Panc1 (cell line): Measurements from ENCODE around the gene DCXR. TPM values are rescaled to one million over a fixed set of nuclear protein-coding genes. Genes with fewer than 3 reads are reported as not detected.

Source experiments
- ATAC-seq: fragments of 200-7000 bp; cut with Tn5 transposase; 2 replicates; pipeline ENCODE4 v1.9.1; 2020; ENCODE audit warnings: mild to moderate bottlenecking, moderate library complexity
- BruUV-seq: library from RNA; stranded (reverse); fragments of 400-500 nt; replicated peaks from 2 replicates; lab custom pipeline; 2021; lab: Mats Ljungman, UMichigan
- CTCF ChIA-PET: fragments of 300-600 bp; sonication (Branson Sonifier 250); formaldehyde crosslinking; loops from one replicate; lab custom pipeline; 2022; ENCODE audit warnings: antibody characterized with exemption; lab: Charles Lee
- POLR2A ChIA-PET: fragments of 300-600 bp; sonication (Branson Sonifier 250); formaldehyde crosslinking; loops from one replicate; lab custom pipeline; 2022; ENCODE audit warnings: antibody characterized with exemption; lab: Charles Lee
- DNase-seq: peaks from one replicate; pipeline ENCODE4 v3.0.0-alpha.2; 2010; ENCODE audit warnings: low read depth, low spot score
- H3K27ac ChIP-seq: 2 replicates; pipeline ENCODE4 v1.5.1; 2011; ENCODE audit warnings: mild to moderate bottlenecking, low read length, inconsistent platforms
- H3K27me3 ChIP-seq: fragments of 200-500 bp; sonication (Bioruptor generic); 2 replicates; pipeline ENCODE4 v1.6.0; 2014; ENCODE audit warnings: low read length, inconsistent platforms; ENCODE audit not compliant: control insufficient read depth, insufficient read depth
- H3K36me3 ChIP-seq: fragments of 200-500 bp; sonication (Bioruptor generic); 2 replicates; pipeline ENCODE4 v1.5.1; 2014; ENCODE audit warnings: inconsistent platforms, mild to moderate bottlenecking, low read length, moderate library complexity; ENCODE audit not compliant: control insufficient read depth, insufficient read depth
- H3K4me1 ChIP-seq: 2 replicates; pipeline ENCODE4 v1.5.1; 2011; ENCODE audit warnings: inconsistent platforms, mild to moderate bottlenecking, low read length, moderate library complexity; ENCODE audit not compliant: control insufficient read depth, insufficient read depth
- H3K4me3 ChIP-seq, 2 experiments: 2 replicates each; pipeline ENCODE4 v1.5.1; 2011 to 2012; ENCODE audit warnings: low read depth in 2 of 2, low read length in 2 of 2, mild to moderate bottlenecking in 2 of 2, inconsistent platforms in 1 of 2, moderate library complexity in 1 of 2
- H3K9me3 ChIP-seq: fragments of 200-500 bp; sonication (Bioruptor generic); 2 replicates; pipeline ENCODE4 v1.5.1; 2014; ENCODE audit warnings: low read depth, mild to moderate bottlenecking, inconsistent platforms, low read length, moderate library complexity; ENCODE audit not compliant: control insufficient read depth, insufficient read depth
- POLR2AphosphoS5 ChIP-seq: IDR thresholded peaks from 2 replicates; pipeline ENCODE4 v1.6.1; 2012; ENCODE audit warnings: mild to moderate bottlenecking, low read depth, low read length, moderate library complexity
- REST ChIP-seq, 2 experiments: IDR thresholded peaks; 2 replicates each; pipeline ENCODE4 v1.6.1; 2011 to 2012; ENCODE audit warnings: low read depth in 2 of 2, control low read depth in 1 of 2, low read length in 1 of 2, mild to moderate bottlenecking in 1 of 2, moderate library complexity in 1 of 2; ENCODE audit not compliant: insufficient read depth in 1 of 2
- SIN3A ChIP-seq: IDR thresholded peaks from 2 replicates; pipeline ENCODE4 v1.6.1; 2012; ENCODE audit warnings: low read depth, mild to moderate bottlenecking, low read length, moderate library complexity, borderline replicate concordance; ENCODE audit not compliant: insufficient read depth
- TCF7L2 ChIP-seq: IDR thresholded peaks from 2 replicates; pipeline ENCODE4 v1.6.1; 2011; ENCODE audit warnings: mild to moderate bottlenecking, low read depth, low read length, inconsistent platforms
- in situ Hi-C: cut with HindIII; loops from 2 replicates; pipeline ENCODE4 v1.10.0; 2016; ENCODE audit warnings: low sequenced_read_pairs, low pct_unique_long_range_greater_than_20kb
- intact Hi-C: fragments of 100-400 bp; cut with micrococcal nuclease; formaldehyde crosslinking; loops from one replicate; pipeline ENCODE4 v1.10.0; 2022; ENCODE audit not compliant: unreplicated experiment
- total RNA-seq: library from RNA; stranded (reverse); gene quantifications from one replicate; pipeline ENCODE4 v1.2.1, GENCODE V29; 2021; ENCODE audit not compliant: unreplicated experiment
- TF ChIP-seq, protein P1 (sequence below): fragments of 450-650 bp; IDR thresholded peaks from 2 replicates; pipeline ENCODE4 v1.5.1; 2017; ENCODE audit warnings: mild to moderate bottlenecking

The DCXR gene
- total RNA-seq, 1 experiment from 2014 or later: 128 TPM

GRCh38 chr17:82029391-82029790, 8.1 kb downstream of the DCXR start:
- no TSS peak for BruUV-seq
- intact Hi-C loops: loop anchor here (10.0 kb wide), 1 partner anchor 165 kb away; the partner anchor contains the start of gene P4HB

DNA sequence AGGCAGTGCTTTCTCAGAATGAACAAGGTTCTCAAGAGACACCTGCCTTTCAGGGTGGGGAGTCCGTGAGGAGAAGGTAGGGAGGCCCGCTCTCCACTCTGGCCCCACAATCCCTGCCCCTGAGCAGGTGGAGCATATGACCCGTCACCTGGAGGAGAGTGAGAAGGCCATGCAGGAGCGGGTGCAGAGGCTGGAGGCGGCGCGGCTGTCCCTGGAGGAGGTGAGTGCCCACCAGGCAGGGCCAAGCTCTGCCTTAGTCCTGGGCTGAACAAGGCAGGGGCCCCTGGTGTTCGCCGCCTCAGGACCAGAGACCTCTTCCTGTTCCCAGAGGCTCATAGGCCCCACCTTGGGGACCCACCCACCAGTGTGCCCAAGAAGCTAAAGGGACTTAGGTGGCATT, 8.5 kb downstream of the DCXR start:
- POLR2A ChIA-PET: no interaction called here
- in situ Hi-C loops: no loop called here
- no peak overlapping the region for H3K27ac ChIP-seq
- H3K36me3 ChIP-seq: peaks cover 2% of the 10 kb centered on the region; the same call in 1 of the 2 replicates
- BruUV-seq: no TSS peak
- DNase-seq (no peak), ATAC-seq (no peak)
- H3K27me3 ChIP-seq: no peaks in the 10 kb centered on the region
- CTCF ChIA-PET: no interaction called here
- peaks cover 14% of the 10 kb centered on the region for H3K4me1 ChIP-seq
- no peaks in the 10 kb centered on the region for H3K9me3 ChIP-seq
- H3K4me3 ChIP-seq: no peak overlapping the region
- intact Hi-C loops: loop anchor here (10.0 kb wide), 1 partner anchor 164 kb away; the partner anchor contains the start of gene P4HB
- TF ChIP-seq REST (IDR thresholded peaks at IDR 0.05; ENCODE audit: insufficient read depth in 1 of 2, low read depth in 2 of 2, low read length in 1 of 2): no peak
- TF ChIP-seq, protein P1, sequence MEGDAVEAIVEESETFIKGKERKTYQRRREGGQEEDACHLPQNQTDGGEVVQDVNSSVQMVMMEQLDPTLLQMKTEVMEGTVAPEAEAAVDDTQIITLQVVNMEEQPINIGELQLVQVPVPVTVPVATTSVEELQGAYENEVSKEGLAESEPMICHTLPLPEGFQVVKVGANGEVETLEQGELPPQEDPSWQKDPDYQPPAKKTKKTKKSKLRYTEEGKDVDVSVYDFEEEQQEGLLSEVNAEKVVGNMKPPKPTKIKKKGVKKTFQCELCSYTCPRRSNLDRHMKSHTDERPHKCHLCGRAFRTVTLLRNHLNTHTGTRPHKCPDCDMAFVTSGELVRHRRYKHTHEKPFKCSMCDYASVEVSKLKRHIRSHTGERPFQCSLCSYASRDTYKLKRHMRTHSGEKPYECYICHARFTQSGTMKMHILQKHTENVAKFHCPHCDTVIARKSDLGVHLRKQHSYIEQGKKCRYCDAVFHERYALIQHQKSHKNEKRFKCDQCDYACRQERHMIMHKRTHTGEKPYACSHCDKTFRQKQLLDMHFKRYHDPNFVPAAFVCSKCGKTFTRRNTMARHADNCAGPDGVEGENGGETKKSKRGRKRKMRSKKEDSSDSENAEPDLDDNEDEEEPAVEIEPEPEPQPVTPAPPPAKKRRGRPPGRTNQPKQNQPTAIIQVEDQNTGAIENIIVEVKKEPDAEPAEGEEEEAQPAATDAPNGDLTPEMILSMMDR: no peak
- no peak for TF ChIP-seq SIN3A
- no peak for TF ChIP-seq POLR2AphosphoS5
- TF ChIP-seq TCF7L2: no peak

More at GRCh38 chr17:82029391-82029790, 8.1 kb downstream of the DCXR start:
- POLR2A ChIA-PET: no interaction called here
- ATAC-seq (no peak), DNase-seq (no peak)
- no peaks in the 10 kb centered on the region for H3K27me3 ChIP-seq
- H3K9me3 ChIP-seq: no peaks in the 10 kb centered on the region
- TF ChIP-seq TCF7L2 (no peak), SIN3A (no peak), REST (IDR thresholded peaks at IDR 0.05; ENCODE audit: insufficient read depth in 1 of 2, low read depth in 2 of 2, low read length in 1 of 2) (no peak), POLR2AphosphoS5 (no peak)
- TF ChIP-seq, protein P1: no peak
- CTCF ChIA-PET: interaction anchor here (1.7 kb wide), 1 partner anchor 125 kb away, joined by 5 read pairs; no protein-coding TSS in a partner anchor
- H3K36me3 ChIP-seq: peaks cover 2% of the 10 kb centered on the region; the same call in 1 of the 2 replicates
- H3K4me1 ChIP-seq: peaks cover 13% of the 10 kb centered on the region
- no peak overlapping the region for H3K27ac ChIP-seq
- H3K4me3 ChIP-seq: no peak overlapping the region
- in situ Hi-C loops: no loop called here
